AG04449 (cell line): ENCODE data around the gene RBL2.

Source experiments
- CTCF ChIA-PET: fragments of 350-600 bp; formaldehyde crosslinking; extraction: SDS; loops from one replicate; lab custom pipeline; 2021; ENCODE audit warnings: antibody characterized with exemption; lab: Yijun Ruan, JAX
- POLR2A ChIA-PET: fragments of 400-600, 350-600 bp; formaldehyde crosslinking; extraction: SDS; loops from one replicate; lab custom pipeline; 2020; ENCODE audit warnings: antibody characterized with exemption, inconsistent platforms; lab: Yijun Ruan, JAX
- DNase-seq: peaks from one replicate; pipeline ENCODE4 v3.0.0-alpha.2; 2010; ENCODE audit warnings: low read depth, low spot score
- H3K4me3 ChIP-seq: 2 replicates; pipeline ENCODE4 v1.5.1; 2011; ENCODE audit warnings: low read depth, mild to moderate bottlenecking, control low read depth, low read length
- TF ChIP-seq, protein P1 (sequence below): IDR thresholded peaks from one replicate; pipeline ENCODE4 v1.5.1; 2011; ENCODE audit warnings: mild to moderate bottlenecking, moderate library complexity, low read length, control low read depth, inconsistent platforms; ENCODE audit not compliant: insufficient read depth; ENCODE audit errors: missing control alignments

RBL2 gene

DNA sequence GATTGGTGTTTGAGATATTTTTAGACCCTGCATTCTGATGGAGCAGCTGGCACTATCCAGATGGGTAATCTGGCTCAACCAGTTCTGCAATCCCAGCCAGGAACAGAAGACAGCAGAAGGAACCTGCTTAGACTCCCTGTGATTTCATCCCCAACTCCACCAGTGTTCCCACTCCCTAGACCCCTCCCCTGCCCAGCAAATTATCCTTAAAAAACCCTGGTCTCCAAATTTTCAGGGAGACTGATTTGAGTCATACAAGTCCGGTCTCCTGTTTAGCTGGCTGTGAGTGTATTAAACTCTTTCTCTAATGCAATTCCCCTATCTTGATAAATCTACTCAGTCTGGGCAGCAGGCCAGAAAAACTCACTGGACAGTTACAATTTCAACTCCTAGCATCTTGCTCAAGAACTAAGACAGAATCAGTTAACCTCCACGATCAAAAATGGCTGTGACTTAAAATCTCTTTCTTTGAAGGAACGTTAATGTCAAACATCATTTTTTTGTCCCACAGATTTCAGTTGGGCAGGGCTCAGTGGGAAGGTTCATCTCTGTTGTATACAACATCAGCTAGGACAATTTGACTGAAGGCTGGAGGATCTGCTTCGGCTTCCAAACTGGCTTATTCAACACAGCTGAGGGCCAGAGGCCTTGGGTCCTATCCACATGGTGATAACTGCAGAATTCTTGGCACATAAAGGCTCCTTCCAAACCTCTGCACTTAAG, 4.9 kb upstream of the RBL2 start:
- ChIA-PET POLR2A (no interaction called here), CTCF (no interaction called here)
- TF ChIP-seq, protein P1, sequence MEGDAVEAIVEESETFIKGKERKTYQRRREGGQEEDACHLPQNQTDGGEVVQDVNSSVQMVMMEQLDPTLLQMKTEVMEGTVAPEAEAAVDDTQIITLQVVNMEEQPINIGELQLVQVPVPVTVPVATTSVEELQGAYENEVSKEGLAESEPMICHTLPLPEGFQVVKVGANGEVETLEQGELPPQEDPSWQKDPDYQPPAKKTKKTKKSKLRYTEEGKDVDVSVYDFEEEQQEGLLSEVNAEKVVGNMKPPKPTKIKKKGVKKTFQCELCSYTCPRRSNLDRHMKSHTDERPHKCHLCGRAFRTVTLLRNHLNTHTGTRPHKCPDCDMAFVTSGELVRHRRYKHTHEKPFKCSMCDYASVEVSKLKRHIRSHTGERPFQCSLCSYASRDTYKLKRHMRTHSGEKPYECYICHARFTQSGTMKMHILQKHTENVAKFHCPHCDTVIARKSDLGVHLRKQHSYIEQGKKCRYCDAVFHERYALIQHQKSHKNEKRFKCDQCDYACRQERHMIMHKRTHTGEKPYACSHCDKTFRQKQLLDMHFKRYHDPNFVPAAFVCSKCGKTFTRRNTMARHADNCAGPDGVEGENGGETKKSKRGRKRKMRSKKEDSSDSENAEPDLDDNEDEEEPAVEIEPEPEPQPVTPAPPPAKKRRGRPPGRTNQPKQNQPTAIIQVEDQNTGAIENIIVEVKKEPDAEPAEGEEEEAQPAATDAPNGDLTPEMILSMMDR: no peak
- H3K4me3 ChIP-seq: no peak overlapping the region
- DNase-seq: no peak

DNA sequence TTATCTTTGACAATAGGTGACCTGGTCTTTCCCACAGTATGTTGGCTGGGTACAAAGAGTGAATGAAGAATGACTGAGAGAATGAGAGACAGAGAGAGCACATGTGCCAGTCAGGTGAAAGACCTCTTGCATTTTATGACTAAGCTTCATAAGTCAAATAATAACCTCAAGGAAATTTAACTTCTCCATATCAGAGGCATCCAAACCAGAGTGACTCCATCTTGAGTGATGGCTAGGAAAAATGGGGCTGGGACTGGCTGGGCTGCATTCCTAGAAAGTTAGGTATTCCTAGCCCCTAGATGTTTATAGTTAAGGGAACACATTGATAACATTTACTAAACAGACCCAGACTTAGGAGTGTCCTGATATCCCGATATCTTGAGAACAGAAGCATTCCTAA, 3.9 kb upstream of the RBL2 start:
- CTCF ChIA-PET: no interaction called here
- no peak for DNase-seq
- TF ChIP-seq, protein P1: no peak
- no peak overlapping the region for H3K4me3 ChIP-seq
- POLR2A ChIA-PET: no interaction called here

DNA sequence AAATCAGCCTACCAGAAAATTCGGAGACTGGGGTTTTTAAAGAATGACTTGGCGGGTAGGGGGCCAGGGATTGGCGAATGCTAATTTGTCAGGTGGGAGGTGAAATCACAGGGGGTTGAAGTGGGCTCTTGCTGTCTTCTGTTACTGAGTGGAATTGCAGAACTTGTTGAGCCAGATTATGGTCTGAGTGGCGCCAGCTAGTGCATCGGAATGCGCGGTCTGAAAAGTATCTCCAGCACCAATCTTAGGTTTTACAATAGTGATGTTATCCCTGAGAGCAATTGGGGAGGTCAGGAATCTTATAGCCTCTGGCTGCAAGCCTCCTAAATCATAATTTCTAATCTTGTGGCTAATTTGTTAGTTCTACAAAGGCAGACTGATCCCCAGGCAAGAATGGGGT, 762 bp upstream of the RBL2 start:
- no peak for DNase-seq
- CTCF ChIA-PET: no interaction called here
- POLR2A ChIA-PET: no interaction called here
- TF ChIP-seq, protein P1: no peak
- no peak overlapping the region for H3K4me3 ChIP-seq

DNA sequence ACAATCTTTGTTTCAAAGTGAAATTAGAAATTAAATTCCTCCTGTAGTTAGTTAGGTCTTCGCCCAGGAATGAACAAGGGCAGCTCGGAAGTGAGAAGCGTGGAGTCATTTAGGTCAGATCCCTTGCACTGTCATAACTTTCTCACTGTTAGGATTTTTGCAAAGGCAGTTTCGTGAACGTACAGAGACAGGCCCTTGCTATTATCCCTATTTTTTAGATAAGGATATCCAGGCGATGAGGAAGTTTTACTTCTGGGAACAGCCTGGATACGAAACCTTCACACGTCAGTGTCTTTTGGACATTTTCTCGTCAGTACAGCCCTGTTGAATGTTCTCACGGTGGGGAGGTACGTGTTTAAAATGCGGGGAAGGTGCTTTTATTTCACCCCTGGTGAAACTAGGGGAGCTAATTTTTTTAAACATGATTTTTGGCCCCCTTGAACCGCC, 318 bp upstream of the RBL2 start:
- ChIA-PET CTCF (no interaction called here), POLR2A (no interaction called here)
- no peak for DNase-seq
- TF ChIP-seq, protein P1: no peak
- H3K4me3 ChIP-seq: peak overlapping the region; percentile 96

DNA sequence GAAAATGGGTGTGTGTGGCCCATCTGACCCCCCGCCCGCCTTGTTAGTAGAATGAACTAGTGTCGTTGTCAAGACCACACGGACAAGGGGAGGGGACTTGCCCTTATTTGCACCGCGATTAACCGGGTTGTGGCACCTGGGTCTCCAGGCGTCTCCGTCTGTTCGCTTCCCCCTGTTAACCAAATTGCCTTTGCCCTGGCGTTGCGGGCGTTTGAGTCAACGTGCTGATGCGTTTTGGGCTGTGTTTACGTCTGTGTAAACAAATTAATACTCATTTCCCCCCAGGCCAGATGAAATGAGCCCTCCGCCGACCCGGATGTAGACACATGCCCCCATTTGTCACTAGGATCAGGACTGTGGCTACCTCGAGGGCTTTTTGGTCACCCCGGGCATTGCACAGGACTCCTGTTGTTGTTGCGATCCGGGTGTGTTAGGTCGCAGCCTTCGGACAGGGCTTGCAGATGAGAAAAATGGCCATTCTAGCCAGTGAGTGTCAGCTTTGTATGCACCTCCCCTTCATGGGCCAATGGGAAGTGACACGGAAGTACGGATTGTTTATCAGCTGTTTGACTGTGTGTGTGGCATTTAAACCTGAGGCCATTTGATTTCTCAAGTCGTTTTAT, 906 bp downstream of the RBL2 start:
- peak overlapping the region; percentile 96 for H3K4me3 ChIP-seq
- DNase-seq: peak; percentile 59
- ChIA-PET CTCF (interaction anchor here (0.9 to 1.4 kb wide), 2 partner anchors 22 to 1244 kb away, joined by 3 to 4 read pairs; no protein-coding TSS in a partner anchor), POLR2A (interaction anchor here (0.6 kb wide), 1 partner anchor 56 kb away, joined by 3 read pairs; no protein-coding TSS in a partner anchor)
- TF ChIP-seq, protein P1: no peak

DNA sequence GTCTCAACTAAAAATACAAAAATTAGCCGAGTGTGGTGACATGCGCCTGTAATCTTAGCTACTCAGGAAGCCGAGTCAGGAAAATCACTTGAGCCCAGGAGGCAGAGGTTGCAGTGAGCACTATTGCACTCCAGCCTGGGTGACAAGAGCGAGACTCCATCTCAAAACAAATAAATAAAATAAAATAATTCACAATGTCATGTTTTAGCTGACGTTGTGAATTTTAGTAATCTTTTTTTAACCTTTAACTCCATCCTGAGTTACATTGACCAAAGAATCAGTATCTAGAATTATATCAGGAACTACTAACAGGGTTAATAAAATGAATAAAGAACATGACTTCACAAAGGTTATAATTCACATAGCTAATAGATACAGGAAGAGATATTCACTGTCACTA, 5.9 kb downstream of the RBL2 start:
- TF ChIP-seq, protein P1: no peak
- ChIA-PET POLR2A (no interaction called here), CTCF (no interaction called here)
- H3K4me3 ChIP-seq: no peak overlapping the region
- no peak for DNase-seq
